Sigmoid colon (tissue), 4 donors: ENCODE measurements around the gene NKD2.

ENCODE experiments used
- CTCF ChIP-seq, 4 experiments: fragments of 450-650 bp in 3 of 4; fragments of 200-600 bp in 1 of 4; IDR thresholded peaks; one replicate each; pipeline ENCODE4 v1.5.1; 2016 to 2019; ENCODE audit warnings: antibody characterized with exemption in 4 of 4, mild to moderate bottlenecking in 3 of 4, moderate library complexity in 2 of 4
- POLR2AphosphoS5 ChIP-seq, 4 donors: sonication (generic); formaldehyde crosslinking; IDR thresholded peaks; one replicate each; pipeline ENCODE4 v1.6.1; 2017; ENCODE audit warnings: antibody characterized with exemption in 4 of 4

DNA sequence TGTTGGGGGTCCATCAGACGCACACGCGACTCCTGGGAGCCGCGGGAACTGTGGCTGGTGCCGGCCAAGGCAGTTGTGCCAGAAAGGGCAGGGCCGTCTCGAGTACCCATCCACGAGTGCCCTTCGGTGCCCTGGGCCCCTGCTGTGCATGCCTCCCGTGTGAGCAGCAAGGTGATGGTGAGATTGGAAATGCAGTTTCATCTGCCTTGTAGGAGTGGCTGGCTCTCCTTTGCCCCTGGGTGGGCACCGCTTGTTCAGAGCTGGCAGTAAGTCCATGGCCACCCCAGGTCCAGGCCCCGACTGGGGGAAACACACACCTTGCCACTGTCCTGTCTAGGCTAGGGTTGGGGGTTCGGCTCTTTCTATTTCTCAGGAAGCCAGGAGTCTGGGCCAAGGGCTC is 5.7 kb downstream of the NKD2 start:
- TF ChIP-seq POLR2AphosphoS5 (IDR thresholded peaks at IDR 0.05) (no peak), CTCF (IDR thresholded peaks at IDR 0.05) (no peak)
